Fibroblast of mammary gland (primary cell): Measurements from ENCODE around the gene CHMP1A.
"Not testable (repeated sequence)": the region's sequence is repeated elsewhere in the genome, so short reads cannot be mapped to it uniquely, and the experiment has no call there.

Experiments used
- DNase-seq: peaks from one replicate; pipeline ENCODE4 v3.0.0-alpha.2; 2010; ENCODE audit warnings: low read depth
- H3K4me3 ChIP-seq: 2 replicates; pipeline ENCODE4 v1.5.1; 2011; ENCODE audit warnings: low read depth, mild to moderate bottlenecking, low read length, moderate library complexity; ENCODE audit not compliant: control insufficient read depth
- TF ChIP-seq, protein P1 (sequence below): conservative IDR thresholded peaks from 2 replicates; pipeline ENCODE4 v1.5.1; 2011; ENCODE audit warnings: low read depth, low read length, inconsistent platforms; ENCODE audit not compliant: control insufficient read depth, insufficient read depth

The CHMP1A gene

DNA sequence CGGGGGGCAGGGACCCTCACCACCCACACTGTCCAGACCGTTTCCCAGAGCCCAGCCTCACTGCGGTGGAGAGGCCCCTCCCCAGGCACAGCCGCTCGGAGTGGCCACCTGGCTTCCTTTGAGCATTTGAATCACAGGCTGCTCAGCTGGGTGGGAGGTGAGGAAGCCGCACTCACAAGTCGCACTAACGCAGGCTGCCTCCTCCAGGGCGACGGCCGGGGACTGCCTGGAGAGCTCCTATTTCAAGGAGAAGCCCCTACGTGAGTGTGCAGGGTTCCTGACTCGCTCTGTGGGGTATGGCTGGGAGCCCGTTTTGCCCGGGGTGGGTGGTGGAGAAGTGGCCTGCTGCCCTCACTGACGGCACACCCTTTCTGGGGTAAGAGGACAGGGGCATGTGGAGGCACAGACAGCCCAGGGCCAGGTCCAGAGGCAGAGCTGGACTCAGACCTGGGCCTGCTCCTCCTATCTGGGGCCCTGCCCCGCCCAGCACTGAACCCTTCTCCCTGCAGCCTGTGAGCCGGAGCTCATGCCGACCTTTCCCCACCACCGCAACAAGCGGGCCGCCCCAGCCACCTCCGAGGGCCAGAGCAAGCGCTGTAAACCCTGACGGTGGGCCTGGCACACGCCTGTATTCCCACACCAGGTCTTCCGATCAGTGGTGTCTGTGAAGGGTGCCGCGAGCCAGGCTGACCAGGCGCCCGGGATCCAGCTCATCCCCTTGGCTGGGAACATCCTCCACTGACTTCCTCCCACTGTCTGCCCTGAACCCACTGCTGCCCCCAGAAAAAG, 37.8 kb upstream of the CHMP1A start:
- DNase-seq, result no peak
- TF ChIP-seq, protein P1, sequence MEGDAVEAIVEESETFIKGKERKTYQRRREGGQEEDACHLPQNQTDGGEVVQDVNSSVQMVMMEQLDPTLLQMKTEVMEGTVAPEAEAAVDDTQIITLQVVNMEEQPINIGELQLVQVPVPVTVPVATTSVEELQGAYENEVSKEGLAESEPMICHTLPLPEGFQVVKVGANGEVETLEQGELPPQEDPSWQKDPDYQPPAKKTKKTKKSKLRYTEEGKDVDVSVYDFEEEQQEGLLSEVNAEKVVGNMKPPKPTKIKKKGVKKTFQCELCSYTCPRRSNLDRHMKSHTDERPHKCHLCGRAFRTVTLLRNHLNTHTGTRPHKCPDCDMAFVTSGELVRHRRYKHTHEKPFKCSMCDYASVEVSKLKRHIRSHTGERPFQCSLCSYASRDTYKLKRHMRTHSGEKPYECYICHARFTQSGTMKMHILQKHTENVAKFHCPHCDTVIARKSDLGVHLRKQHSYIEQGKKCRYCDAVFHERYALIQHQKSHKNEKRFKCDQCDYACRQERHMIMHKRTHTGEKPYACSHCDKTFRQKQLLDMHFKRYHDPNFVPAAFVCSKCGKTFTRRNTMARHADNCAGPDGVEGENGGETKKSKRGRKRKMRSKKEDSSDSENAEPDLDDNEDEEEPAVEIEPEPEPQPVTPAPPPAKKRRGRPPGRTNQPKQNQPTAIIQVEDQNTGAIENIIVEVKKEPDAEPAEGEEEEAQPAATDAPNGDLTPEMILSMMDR, result no peak
- H3K4me3 ChIP-seq, result no peak overlapping the region

DNA sequence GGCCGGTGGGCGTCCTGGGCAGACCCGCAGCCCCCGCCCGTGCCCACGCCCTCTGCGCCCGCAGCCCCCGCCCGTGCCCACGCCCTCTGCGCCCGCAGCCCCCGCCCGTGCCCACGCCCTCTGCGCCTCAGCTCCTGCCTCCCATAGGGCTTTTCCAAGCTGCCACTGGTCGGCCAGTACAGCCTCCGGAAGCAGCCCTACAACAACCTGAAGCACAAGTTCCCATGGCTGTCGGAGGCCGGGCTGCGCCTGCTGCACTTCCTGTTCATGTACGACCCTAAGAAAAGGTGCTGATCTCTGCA, 37.2 kb upstream of the CHMP1A start:
- not testable (repeated sequence) for H3K4me3 ChIP-seq, DNase-seq

GRCh38 chr16:89693931-89694783, 36.6 kb upstream of the CHMP1A start:
- H3K4me3 ChIP-seq, result no peak overlapping the region
- no peak for DNase-seq
- TF ChIP-seq, protein P1, result no peak

GRCh38 chr16:89693289-89693731, 35.8 kb upstream of the CHMP1A start:
- TF ChIP-seq, protein P1, result no peak
- H3K4me3 ChIP-seq, result no peak overlapping the region
- DNase-seq, result no peak

GRCh38 chr16:89691986-89692569, 34.6 kb upstream of the CHMP1A start:
- TF ChIP-seq, protein P1, result no peak
- DNase-seq, result no peak
- H3K4me3 ChIP-seq, result no peak overlapping the region

- DNase-seq, result no peak
- TF ChIP-seq, protein P1, result no peak
- H3K4me3 ChIP-seq, result no peak overlapping the region
These were observed 33.9 kb upstream of the CHMP1A start for GRCh38 chr16:89691231-89691985.

- H3K4me3 ChIP-seq, result no peak overlapping the region
- DNase-seq, result no peak
- TF ChIP-seq, protein P1, result no peak
These were observed 32.9 kb upstream of the CHMP1A start for GRCh38 chr16:89690392-89690901.

- not testable (repeated sequence) for H3K4me3 ChIP-seq, DNase-seq
These were observed 32.1 kb upstream of the CHMP1A start for GRCh38 chr16:89689621-89690020.
